ENCODE results near the gene RSPH3. TPM values are rescaled to one million over a fixed set of nuclear protein-coding genes. Genes with fewer than 3 reads are reported as not detected.
"Not testable (repeated sequence)": the region's sequence is repeated elsewhere in the genome, so short reads cannot be mapped to it uniquely, and the experiment has no call there.

The RSPH3 gene
- 2.5 and 2.6 TPM in 2 replicates for total RNA-seq (2014; rRNA removed; shearing (Covaris generic))

DNA sequence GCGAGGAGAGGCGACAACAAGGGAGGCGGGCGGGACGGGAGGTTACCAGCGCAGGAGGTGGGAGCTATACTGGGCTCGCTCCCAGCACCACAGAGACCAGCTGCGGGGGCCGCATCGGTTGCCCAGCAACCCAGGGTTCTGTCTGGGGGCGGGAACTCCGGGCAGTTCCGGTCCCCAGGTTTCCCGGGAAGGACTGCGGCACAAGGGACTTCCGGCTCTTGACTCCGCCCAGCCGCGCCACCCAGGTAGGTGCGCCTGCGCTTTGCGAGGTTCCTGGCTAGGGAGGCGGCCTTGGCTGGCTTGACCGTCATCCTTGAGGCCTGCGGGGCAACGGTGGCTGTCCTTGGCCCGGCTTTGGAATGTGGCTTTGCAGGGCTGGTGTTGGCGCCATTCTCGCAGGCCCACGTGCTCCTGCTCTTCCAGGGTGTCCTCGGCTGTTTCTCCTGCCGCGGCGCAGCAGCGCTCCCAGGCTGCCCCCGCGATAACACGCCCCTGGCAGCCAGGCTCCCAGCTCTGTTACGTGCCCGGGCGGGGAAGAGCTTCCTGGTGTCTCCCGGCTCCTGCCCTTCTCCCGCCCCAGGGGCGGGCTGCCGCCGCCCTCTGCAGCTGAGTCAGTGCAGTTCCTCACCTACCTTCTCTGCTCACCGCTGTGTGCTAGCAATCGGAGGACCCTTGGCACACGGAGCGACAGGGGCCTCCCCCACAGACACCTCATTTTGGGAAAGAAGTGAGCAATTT, at the start of gene RSPH3:
TSS of gene RSPH3 (minus strand) at position 537 of the 738 bp plus-strand sequence. CDS start 652 bp downstream, outside the sequence.
- Histone ChIP-seq H3K27me3 (ENCODE audit: control insufficient read depth, insufficient read depth, low read length) (no peaks in the 10 kb centered on the region), H3K4me3 (ENCODE audit: insufficient read depth, low read depth, low read length) (peak within 1 kb of the TSS; percentile 82), H3K36me3 (replicated peaks; ENCODE audit: control insufficient read depth, insufficient read depth, low read length) (no peaks in the 10 kb centered on the region)
- DNase-seq: peak; percentile 97

DNA sequence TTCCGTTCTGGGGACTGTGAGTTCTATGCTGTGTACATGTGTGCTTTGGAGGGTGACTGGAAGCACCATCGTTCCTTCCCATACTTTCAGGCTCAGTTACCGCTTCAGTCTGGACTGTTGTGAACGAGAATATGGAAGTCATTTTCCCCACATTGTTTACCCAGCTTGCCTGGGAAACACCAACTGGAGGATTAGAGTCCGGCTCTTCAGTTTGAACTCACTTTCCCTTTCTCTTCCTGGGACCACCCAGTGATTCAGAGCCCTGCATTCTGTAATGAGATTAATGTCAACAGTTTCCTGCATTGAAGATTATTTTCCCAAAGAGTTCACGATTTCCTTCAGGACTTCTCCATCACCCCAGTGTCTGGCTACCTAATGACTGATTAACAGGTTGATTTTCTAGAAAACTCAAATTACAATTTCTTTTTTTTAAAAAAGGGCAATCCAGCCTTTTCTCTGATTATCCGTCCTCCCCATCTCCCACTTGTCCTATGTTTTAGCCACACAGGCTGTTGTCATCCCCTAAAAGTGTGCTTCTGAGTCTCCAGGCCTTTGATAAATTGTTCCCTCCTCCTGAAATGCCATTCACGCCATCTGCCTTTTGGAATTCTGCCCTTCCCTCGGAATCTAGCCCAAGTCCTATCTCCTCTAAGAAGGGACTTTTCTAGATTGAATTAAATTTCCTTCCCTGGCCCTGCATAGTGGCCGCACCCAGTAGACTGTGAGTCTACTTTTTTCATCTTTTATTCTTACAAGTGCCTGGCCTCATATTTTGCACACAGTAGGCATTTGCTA, 48.1 kb upstream of the RSPH3 start:
- H3K4me3 ChIP-seq (ENCODE audit: insufficient read depth, low read depth, low read length): no peak overlapping the region
- no peaks in the 10 kb centered on the region for H3K36me3 ChIP-seq (replicated peaks; ENCODE audit: control insufficient read depth, insufficient read depth, low read length)
- DNase-seq: no peak
- H3K27me3 ChIP-seq (ENCODE audit: control insufficient read depth, insufficient read depth, low read length): no peaks in the 10 kb centered on the region

DNA sequence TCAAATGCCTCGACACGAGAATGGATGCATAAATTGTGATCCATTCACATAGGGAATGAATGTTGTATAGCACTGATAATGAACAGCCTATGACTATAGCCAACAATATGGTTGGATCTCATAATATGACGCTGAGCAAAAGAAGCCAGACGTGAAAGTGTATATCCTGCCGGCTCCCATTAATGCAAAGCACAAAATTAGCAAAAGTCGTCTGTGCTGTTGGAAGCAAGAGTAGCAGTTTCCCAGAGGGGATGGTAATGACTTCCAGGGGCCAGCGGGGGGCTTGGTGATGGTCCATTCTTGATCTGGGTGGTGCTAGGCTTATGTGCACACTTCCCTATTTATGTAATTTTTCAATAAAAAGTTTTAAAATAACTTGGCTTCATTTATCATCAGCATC, 45.8 kb upstream of the RSPH3 start:
- H3K4me3 ChIP-seq (ENCODE audit: insufficient read depth, low read depth, low read length): no peak overlapping the region
- peak; percentile 36 for DNase-seq
- H3K36me3 ChIP-seq (replicated peaks; ENCODE audit: control insufficient read depth, insufficient read depth, low read length): no peaks in the 10 kb centered on the region
- H3K27me3 ChIP-seq (ENCODE audit: control insufficient read depth, insufficient read depth, low read length): no peaks in the 10 kb centered on the region

DNA sequence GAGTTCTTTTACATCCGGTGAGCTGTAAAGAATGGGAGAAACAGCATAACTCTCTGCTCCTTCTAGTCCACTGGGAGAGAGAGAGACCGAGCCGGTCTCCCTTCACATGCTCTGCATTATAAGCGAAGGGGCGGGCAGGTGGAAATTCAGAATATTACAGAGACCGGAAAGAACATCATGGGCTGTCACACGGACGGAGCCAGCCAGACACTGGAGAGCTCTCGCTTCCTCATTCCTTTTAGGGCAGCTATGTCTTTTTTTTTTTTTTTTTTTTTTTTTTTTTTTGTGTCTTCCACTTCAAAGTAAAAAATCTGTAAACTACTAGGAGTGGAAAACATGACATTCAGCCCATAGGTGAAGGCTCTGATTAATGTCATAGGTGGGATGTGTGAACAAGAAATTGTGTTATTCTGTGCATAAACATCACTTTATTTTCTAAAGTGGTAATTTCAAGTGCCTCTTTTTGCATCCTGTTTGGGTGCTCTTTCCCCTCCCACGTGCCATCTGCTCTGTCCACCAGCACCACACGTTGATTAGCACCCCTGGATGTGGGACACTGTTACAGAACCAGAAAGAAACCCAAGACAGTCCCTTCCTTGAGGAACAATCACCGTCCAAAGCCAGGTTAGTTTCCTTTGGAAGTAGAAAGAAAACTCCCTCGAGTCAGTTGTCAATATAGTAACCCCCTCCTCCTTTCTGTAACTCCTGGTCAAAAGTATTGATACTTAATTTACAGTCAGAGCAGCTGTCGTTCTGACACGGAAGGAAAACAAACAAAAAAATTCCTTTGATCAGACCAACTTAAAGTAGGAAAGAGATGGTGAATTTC, 45.1 kb upstream of the RSPH3 start, which contains the start of gene TAGAP:
TSS of gene TAGAP (minus strand) at position 93 of the 829 bp plus-strand sequence. CDS start 845 bp downstream, outside the sequence.
- H3K4me3 ChIP-seq (ENCODE audit: insufficient read depth, low read depth, low read length): no peak within 1 kb of the TSS
- H3K27me3 ChIP-seq (ENCODE audit: control insufficient read depth, insufficient read depth, low read length): no peaks in the 10 kb centered on the region
- no peaks in the 10 kb centered on the region for H3K36me3 ChIP-seq (replicated peaks; ENCODE audit: control insufficient read depth, insufficient read depth, low read length)
- DNase-seq: no peak

- no peak for DNase-seq
- Histone ChIP-seq H3K27me3 (ENCODE audit: control insufficient read depth, insufficient read depth, low read length) (no peaks in the 10 kb centered on the region), H3K4me3 (ENCODE audit: insufficient read depth, low read depth, low read length) (no peak overlapping the region), H3K36me3 (replicated peaks; ENCODE audit: control insufficient read depth, insufficient read depth, low read length) (no peaks in the 10 kb centered on the region)
These were observed 43.9 kb upstream of the RSPH3 start for GRCh38 chr6:159043947-159044346.

- no peak for DNase-seq
- Histone ChIP-seq H3K36me3 (replicated peaks; ENCODE audit: control insufficient read depth, insufficient read depth, low read length) (no peaks in the 10 kb centered on the region), H3K27me3 (ENCODE audit: control insufficient read depth, insufficient read depth, low read length) (no peaks in the 10 kb centered on the region), H3K4me3 (ENCODE audit: insufficient read depth, low read depth, low read length) (no peak overlapping the region)
These were observed 43.2 kb upstream of the RSPH3 start for GRCh38 chr6:159043251-159043650.

DNA sequence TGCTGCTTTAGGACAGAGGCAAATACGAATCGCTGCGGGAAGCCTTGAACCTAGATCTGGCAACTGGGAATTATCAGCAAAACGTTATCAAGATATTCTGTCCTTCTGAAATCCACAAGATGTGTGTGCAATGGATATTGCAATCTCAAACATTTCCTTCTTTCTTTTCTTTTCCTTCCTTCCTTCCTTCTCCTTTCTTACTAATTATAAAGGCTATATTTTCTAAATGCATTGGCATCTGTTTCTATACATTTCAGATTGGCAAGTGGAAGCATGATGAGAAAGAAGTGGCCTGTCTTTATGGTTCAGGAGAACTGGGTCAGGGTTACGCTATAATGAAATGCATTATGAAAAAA, 42.8 kb upstream of the RSPH3 start:
- H3K4me3 ChIP-seq (ENCODE audit: insufficient read depth, low read depth, low read length): no peak overlapping the region
- no peaks in the 10 kb centered on the region for H3K27me3 ChIP-seq (ENCODE audit: control insufficient read depth, insufficient read depth, low read length)
- no peaks in the 10 kb centered on the region for H3K36me3 ChIP-seq (replicated peaks; ENCODE audit: control insufficient read depth, insufficient read depth, low read length)
- DNase-seq: no peak

DNA sequence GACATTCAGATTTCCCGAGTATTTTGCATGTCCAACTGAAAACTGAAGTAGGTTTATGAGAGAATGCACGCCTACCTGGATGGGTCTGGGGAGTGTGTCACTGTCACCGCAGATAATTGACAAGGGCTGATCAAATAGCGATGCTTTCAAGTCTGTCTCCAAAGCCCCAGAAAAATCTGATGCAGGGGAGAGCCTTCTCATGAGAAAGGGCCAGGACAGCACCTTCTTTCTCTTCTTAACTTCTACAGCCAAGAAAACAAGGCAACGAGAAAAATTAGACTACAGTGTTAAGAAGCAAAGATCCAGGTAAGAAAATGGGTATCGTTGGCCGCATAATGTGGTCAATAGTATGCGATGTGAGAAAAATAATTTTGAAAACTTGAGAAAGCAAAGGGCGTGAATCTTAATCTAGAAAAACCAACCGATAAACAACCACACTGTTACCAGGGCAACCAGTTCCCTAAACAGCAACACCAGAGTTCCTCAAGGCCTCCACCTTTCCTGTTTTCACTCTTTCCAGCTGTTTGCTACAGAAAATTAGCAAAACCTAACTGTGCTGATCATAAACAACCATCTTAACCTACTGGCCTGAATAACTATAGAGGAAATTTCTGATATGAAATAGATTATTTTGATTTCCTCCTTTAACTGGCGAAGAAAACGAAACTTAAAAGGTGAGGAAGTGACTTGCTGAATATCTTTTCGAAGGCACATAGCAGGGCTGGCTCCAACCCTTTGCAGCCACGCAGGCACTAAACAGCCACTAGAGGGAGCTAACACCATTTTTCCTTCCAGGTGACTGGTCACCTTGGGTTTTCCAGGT, 42.2 kb upstream of the RSPH3 start:
- Histone ChIP-seq H3K4me3 (ENCODE audit: insufficient read depth, low read depth, low read length) (no peak overlapping the region), H3K27me3 (ENCODE audit: control insufficient read depth, insufficient read depth, low read length) (no peaks in the 10 kb centered on the region), H3K36me3 (replicated peaks; ENCODE audit: control insufficient read depth, insufficient read depth, low read length) (no peaks in the 10 kb centered on the region)
- peak; percentile 81 for DNase-seq

DNA sequence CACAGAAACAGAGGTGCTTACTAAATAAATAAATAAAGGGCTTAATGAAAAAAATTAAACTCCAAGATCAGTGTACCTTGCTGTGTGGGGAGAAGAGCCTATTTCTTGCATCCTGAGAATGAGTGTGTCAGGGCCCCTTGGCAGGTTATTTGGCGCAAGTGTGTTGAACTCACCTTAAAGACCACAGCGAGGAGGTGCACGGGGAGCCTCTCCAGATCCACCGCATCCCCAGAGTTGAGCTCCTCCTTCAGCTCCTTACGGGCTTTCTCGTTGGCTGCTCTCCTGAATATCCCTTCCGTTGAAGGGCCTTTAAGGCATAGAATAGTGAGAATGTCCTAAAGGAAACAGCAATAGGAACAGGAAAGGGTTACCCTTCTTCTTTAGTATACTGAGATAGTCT, 41.2 kb upstream of the RSPH3 start:
- Histone ChIP-seq H3K4me3 (ENCODE audit: insufficient read depth, low read depth, low read length) (no peak overlapping the region), H3K36me3 (replicated peaks; ENCODE audit: control insufficient read depth, insufficient read depth, low read length) (no peaks in the 10 kb centered on the region), H3K27me3 (ENCODE audit: control insufficient read depth, insufficient read depth, low read length) (no peaks in the 10 kb centered on the region)
- no peak for DNase-seq

DNA sequence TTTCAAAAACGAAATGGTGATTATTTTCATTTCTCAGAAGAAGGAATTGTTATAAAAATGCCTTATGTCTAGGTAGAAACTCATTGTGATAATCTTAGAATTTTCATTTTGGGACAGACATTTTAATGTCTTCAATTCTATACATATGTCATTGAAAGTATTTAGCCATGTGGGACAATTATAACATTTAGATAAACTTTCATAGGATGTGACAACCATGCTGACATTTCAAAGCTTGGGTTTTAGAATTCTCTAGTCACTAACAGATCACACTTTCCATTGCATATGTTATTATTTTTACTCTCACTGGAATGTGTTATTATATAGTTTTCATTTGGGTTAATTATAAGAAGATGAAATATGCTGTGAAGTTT, 39.9 kb upstream of the RSPH3 start:
- Histone ChIP-seq H3K36me3 (replicated peaks; ENCODE audit: control insufficient read depth, insufficient read depth, low read length) (no peaks in the 10 kb centered on the region), H3K4me3 (ENCODE audit: insufficient read depth, low read depth, low read length) (no peak overlapping the region), H3K27me3 (ENCODE audit: control insufficient read depth, insufficient read depth, low read length) (no peaks in the 10 kb centered on the region)
- no peak for DNase-seq

DNA sequence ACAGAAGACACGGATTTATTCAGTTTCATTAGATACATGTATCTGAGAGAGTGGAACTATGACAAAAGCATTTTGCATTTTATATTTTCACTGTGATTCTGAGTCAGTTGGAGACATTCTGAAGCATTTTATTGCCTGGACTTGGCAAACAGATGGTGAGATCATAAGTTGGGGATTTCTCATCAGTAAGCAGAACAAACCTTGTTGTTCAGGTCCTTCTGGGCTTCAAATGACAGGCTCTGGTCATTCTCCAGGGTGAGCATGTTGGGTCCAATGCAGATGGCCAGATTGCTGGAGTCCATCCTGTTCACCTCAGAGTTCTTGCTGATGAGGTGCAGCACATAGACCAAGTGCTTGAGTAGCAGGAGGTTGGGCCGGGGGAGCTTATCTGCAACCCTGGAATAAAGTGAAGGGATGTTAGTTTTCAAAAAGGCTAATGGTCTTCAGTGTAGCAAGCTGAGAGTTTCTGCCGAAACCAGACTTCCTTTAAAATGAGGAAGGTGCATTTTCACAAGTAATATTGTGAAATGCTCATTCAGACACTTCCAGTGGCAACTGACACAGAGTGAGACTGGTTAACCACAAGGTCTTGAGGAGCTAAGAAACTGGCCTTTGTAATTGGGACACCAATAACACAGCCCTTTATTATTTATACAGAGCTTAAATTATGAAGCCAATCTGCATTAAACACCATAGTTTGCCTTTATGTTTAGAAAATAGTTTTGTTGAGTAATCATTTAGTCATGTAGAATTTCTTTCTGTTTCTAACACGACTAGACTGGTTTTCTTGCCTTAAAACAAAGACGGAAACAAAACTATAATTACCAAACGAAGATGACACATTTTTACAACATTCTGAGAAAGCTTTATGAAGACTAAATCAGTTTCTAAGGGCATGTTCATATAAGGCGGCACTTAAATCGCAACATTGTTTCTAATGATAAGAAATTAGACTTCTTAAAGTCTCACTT, 39.2 kb upstream of the RSPH3 start:
- Histone ChIP-seq H3K4me3 (ENCODE audit: insufficient read depth, low read depth, low read length) (no peak overlapping the region), H3K36me3 (replicated peaks; ENCODE audit: control insufficient read depth, insufficient read depth, low read length) (no peaks in the 10 kb centered on the region), H3K27me3 (ENCODE audit: control insufficient read depth, insufficient read depth, low read length) (no peaks in the 10 kb centered on the region)
- DNase-seq: no peak

DNA sequence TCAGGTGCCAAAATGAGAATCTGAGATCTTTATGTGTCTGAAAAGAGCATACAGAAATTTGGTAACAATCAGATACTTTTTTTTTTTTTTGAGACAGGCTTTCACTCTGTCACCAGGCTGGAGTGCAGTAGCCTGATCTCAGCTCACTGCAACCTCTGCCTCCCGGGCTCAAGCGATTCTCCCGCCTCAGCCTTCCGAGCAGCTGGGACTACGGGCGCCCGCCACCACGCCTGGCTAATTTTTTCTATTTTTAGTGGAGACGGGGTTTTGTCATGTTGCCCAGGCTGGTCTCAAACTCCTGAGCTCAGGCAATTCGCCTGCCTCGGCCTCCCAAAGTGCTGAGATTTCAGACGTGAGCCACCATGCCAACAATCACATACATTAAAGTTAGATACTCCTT, 38.3 kb upstream of the RSPH3 start:
- DNase-seq; H3K4me3 ChIP-seq (ENCODE audit: insufficient read depth, low read depth, low read length); H3K27me3 ChIP-seq (ENCODE audit: control insufficient read depth, insufficient read depth, low read length); H3K36me3 ChIP-seq (replicated peaks; ENCODE audit: control insufficient read depth, insufficient read depth, low read length): not testable (repeated sequence)

DNA sequence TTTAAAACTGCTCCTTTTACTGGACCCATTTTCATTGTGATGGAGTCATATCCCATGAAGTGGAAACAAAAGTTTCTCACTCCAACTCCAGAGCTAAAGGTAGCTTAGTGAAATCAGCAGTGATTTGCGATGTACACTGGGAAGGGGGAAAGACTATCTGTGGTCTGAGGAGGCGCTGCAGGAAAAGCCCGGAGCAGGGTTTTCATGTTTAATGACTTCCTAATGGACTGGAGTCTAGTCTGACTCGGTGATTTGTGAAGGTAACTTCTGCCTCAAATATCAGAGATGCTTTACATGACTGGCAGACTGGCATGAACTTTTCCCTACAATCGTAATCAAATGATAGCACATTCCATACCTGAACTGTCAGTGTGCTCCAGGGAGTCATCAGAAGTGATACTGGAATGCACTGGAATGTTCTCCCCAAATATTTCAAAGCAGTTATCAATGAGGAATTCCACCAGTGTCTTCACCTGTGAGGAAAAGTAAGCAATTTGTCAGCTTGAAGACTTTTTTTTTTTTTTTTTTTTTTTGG, 37.8 kb upstream of the RSPH3 start:
- H3K27me3 ChIP-seq (ENCODE audit: control insufficient read depth, insufficient read depth, low read length): no peaks in the 10 kb centered on the region
- no peak overlapping the region for H3K4me3 ChIP-seq (ENCODE audit: insufficient read depth, low read depth, low read length)
- peak; percentile 37 for DNase-seq
- no peaks in the 10 kb centered on the region for H3K36me3 ChIP-seq (replicated peaks; ENCODE audit: control insufficient read depth, insufficient read depth, low read length)

All from H7 (cell line).